RWPE2 (cell line): ENCODE data around the gene PLXNA4.

Source experiments
- ATAC-seq: fragments of 200-7000 bp; cut with Tn5 transposase; 3 replicates; pipeline ENCODE4 v1.9.1; 2021; ENCODE audit warnings: low read depth
- DNase-seq: peaks from one replicate; pipeline ENCODE4 v3.0.0-alpha.2; 2020; ENCODE audit warnings: low spot score
- H3K27ac ChIP-seq: fragments of 450-650 bp; 2 replicates; pipeline ENCODE4 v1.5.1; 2017; ENCODE audit warnings: mild to moderate bottlenecking; ENCODE audit not compliant: poor library complexity, severe bottlenecking
- H3K27me3 ChIP-seq: fragments of 250-450 bp; sonication (Bioruptor Pico); 2 replicates; pipeline ENCODE4 v1.5.1; 2021; ENCODE audit warnings: mild to moderate bottlenecking, moderate library complexity; ENCODE audit not compliant: insufficient read depth, poor library complexity, severe bottlenecking
- H3K36me3 ChIP-seq: fragments of 250-450 bp; sonication (Bioruptor Pico); 2 replicates; pipeline ENCODE4 v1.5.1; 2020; ENCODE audit warnings: low read depth, mild to moderate bottlenecking, moderate library complexity
- H3K4me1 ChIP-seq: fragments of 250-450 bp; sonication (Bioruptor Pico); 2 replicates; pipeline ENCODE4 v1.5.1; 2021; ENCODE audit warnings: mild to moderate bottlenecking, moderate library complexity; ENCODE audit not compliant: insufficient read depth, poor library complexity, severe bottlenecking
- H3K4me3 ChIP-seq: fragments of 250-450 bp; sonication (Bioruptor Pico); 2 replicates; pipeline ENCODE4 v1.5.1; 2021; ENCODE audit warnings: mild to moderate bottlenecking, moderate library complexity; ENCODE audit not compliant: severe bottlenecking
- H3K9me3 ChIP-seq: fragments of 250-450 bp; sonication (Bioruptor Pico); 2 replicates; pipeline ENCODE4 v1.5.1; 2021; ENCODE audit warnings: mild to moderate bottlenecking, moderate library complexity; ENCODE audit not compliant: severe bottlenecking
- TF ChIP-seq, protein P1 (sequence below): fragments of 450-650 bp; IDR thresholded peaks from one replicate; pipeline ENCODE4 v1.5.1; 2017; ENCODE audit warnings: mild to moderate bottlenecking, moderate library complexity; ENCODE audit not compliant: poor library complexity, severe bottlenecking

The PLXNA4 gene

DNA sequence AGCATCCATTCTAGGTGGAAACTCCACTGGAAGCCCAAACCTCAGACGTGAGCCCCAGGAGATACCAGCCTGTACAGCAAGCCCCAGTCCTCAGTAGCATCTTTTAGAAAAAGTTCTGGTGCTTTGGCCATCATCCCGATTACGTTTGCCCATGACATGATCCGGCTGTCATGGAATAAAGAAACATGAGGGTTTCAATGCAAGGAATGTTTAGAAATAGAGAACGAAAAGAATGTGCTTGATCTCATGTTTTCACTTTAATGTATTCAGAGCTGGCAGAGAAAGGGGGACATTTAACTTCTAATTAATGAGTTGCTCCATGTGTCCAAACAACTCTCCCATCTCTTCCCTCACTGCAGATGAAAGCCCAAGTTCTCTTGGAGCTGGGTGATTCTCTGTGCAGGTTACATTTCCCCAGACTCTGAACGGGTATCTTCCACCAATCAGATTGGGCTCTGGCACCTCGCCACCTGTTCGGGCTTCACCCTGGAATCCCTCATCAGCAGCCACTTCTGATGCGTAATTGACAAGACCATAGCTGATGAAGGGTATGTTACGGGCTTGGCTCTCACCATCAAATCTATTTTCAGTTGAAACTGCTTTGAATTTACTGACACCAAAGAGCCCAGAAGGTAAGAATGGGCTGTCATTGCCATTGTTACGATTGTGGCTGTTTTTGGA lies 165.3 kb downstream of the PLXNA4 start:
- no peak overlapping the region for H3K4me3 ChIP-seq
- TF ChIP-seq, protein P1, sequence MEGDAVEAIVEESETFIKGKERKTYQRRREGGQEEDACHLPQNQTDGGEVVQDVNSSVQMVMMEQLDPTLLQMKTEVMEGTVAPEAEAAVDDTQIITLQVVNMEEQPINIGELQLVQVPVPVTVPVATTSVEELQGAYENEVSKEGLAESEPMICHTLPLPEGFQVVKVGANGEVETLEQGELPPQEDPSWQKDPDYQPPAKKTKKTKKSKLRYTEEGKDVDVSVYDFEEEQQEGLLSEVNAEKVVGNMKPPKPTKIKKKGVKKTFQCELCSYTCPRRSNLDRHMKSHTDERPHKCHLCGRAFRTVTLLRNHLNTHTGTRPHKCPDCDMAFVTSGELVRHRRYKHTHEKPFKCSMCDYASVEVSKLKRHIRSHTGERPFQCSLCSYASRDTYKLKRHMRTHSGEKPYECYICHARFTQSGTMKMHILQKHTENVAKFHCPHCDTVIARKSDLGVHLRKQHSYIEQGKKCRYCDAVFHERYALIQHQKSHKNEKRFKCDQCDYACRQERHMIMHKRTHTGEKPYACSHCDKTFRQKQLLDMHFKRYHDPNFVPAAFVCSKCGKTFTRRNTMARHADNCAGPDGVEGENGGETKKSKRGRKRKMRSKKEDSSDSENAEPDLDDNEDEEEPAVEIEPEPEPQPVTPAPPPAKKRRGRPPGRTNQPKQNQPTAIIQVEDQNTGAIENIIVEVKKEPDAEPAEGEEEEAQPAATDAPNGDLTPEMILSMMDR: no peak
- H3K27ac ChIP-seq: no peak overlapping the region
- DNase-seq (no peak), ATAC-seq (no peak)
- H3K36me3 ChIP-seq: no peaks in the 10 kb centered on the region
- H3K9me3 ChIP-seq: no peaks in the 10 kb centered on the region
- peaks cover 12% of the 10 kb centered on the region for H3K27me3 ChIP-seq
- H3K4me1 ChIP-seq: no peaks in the 10 kb centered on the region

DNA sequence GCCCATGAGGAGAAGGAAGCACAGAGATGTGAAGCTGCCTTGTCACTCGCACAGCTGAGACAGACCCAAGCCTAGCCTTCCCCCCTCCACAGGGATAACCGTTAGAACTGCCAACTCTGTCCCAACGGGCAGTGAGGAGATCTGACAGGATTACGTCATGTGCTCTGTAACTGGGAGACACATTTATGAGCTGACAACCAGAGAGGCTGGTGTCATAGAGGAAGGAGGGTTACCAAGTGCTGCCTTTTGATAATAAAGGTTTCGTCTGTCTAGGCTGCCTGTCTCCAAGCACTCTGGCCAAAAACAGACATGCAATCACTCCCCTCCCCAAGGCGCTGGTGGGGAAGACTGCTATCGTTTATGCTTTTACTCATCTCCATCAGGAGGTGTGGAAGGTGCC lies 165.9 kb downstream of the PLXNA4 start:
- H3K9me3 ChIP-seq: no peaks in the 10 kb centered on the region
- no peak for DNase-seq
- no peak for ATAC-seq
- H3K27me3 ChIP-seq: peaks cover 12% of the 10 kb centered on the region
- H3K27ac ChIP-seq: no peak overlapping the region
- TF ChIP-seq, protein P1: no peak
- no peak overlapping the region for H3K4me3 ChIP-seq
- H3K36me3 ChIP-seq: no peaks in the 10 kb centered on the region
- H3K4me1 ChIP-seq: no peaks in the 10 kb centered on the region

DNA sequence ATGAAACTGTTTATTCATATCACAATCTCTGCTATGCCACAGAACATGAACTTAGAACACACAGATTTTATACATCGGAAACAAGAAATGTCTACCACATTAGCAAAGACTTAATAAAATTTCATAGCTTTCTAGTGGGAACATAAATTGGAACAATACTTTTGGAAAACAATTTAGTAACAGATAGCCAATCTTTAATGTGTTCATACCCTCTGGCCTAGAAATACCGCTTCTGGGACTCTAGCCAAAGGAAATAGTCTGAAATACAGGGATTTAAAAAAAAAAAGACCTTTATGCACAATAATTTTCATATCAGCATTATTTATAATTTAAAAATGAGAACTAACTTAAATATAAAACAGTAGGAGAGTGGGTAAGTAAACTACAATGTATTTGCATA lies 168.5 kb downstream of the PLXNA4 start:
- Histone ChIP-seq H3K27ac (no peak overlapping the region), H3K27me3 (peaks cover 14% of the 10 kb centered on the region), H3K9me3 (no peaks in the 10 kb centered on the region), H3K36me3 (no peaks in the 10 kb centered on the region), H3K4me1 (no peaks in the 10 kb centered on the region), H3K4me3 (no peak overlapping the region)
- TF ChIP-seq, protein P1: no peak
- DNase-seq: no peak
- no peak for ATAC-seq

DNA sequence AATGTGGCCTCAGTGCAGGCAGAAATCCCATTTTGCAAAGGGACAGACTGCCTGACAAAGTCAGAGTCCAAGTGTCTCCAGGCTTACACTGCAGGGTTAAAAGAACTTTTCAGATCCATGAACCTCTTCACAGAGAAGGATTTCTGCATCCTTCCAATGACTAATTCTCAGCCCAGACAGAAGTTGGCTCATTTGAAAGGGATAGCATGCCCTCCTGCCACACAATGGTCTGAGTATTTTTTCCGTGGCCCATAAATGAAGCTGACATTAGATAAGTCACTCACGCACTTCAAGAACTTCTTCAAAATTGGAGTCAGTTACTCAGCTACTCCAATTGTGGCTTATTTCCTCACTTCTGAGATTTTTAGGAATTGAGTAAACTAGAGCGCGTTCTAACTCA lies 170.2 kb downstream of the PLXNA4 start:
- no peaks in the 10 kb centered on the region for H3K9me3 ChIP-seq
- H3K27me3 ChIP-seq: peaks cover 21% of the 10 kb centered on the region
- TF ChIP-seq, protein P1: no peak

DNA sequence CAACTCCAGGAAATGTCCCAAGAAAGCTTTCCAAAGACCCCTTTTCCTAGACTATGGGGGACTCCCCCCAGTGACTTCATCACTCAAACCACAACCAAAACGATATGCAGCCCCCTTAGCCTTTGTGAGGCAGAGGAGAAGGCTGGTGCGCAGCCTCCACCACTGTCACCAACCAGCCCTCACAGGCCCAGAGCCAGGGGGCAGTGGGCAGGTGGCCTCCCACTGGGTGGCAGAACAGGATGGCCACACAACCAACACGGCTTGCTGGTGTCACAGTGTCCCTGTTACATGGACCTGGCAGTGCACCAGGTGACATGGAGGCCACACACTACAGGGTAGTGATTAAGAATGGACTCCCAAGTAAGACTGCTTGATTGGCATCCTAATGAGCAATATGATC lies 172.0 kb downstream of the PLXNA4 start:
- ATAC-seq: no peak
- H3K27me3 ChIP-seq: peaks cover 18% of the 10 kb centered on the region
- H3K4me1 ChIP-seq: no peaks in the 10 kb centered on the region
- H3K9me3 ChIP-seq: no peaks in the 10 kb centered on the region
- no peak overlapping the region for H3K27ac ChIP-seq
- no peak for DNase-seq
- H3K36me3 ChIP-seq: no peaks in the 10 kb centered on the region
- TF ChIP-seq, protein P1: no peak
- no peak overlapping the region for H3K4me3 ChIP-seq

More for the DNA sequence above, 170.2 kb downstream of the PLXNA4 start:
- H3K4me1 ChIP-seq: no peaks in the 10 kb centered on the region
- H3K4me3 ChIP-seq: no peak overlapping the region
- DNase-seq (no peak), ATAC-seq (no peak)
- no peaks in the 10 kb centered on the region for H3K36me3 ChIP-seq
- H3K27ac ChIP-seq: no peak overlapping the region
